A549 (cell line): Measurements from ENCODE around the gene KCTD18.

Source experiments
- POLR2A ChIP-seq: IDR thresholded peaks from 2 replicates; pipeline ENCODE4 v1.6.1; 2012; ENCODE audit warnings: mild to moderate bottlenecking, low read length
- RFX5 ChIP-seq: fragments of 450-650 bp; IDR thresholded peaks from 2 replicates; pipeline ENCODE4 v1.7.1; 2014; ENCODE audit warnings: antibody characterized with exemption, mild to moderate bottlenecking, moderate library complexity
- SREBF2 ChIP-seq: fragments of 450-650 bp; IDR thresholded peaks from 2 replicates; pipeline ENCODE4 v1.6.1; 2014; ENCODE audit warnings: mild to moderate bottlenecking, moderate library complexity
- TF ChIP-seq, protein P1 (sequence below): fragments of >200 bp; sonication (Bioruptor Twin); formaldehyde crosslinking; IDR thresholded peaks from 3 replicates; pipeline ENCODE4 v1.5.1; 2016

GRCh38 chr2:200483729-200484198, 26.1 kb downstream of the KCTD18 start:
- TF ChIP-seq RFX5 (no peak), SREBF2 (no peak), POLR2A (no peak)
- TF ChIP-seq, protein P1, sequence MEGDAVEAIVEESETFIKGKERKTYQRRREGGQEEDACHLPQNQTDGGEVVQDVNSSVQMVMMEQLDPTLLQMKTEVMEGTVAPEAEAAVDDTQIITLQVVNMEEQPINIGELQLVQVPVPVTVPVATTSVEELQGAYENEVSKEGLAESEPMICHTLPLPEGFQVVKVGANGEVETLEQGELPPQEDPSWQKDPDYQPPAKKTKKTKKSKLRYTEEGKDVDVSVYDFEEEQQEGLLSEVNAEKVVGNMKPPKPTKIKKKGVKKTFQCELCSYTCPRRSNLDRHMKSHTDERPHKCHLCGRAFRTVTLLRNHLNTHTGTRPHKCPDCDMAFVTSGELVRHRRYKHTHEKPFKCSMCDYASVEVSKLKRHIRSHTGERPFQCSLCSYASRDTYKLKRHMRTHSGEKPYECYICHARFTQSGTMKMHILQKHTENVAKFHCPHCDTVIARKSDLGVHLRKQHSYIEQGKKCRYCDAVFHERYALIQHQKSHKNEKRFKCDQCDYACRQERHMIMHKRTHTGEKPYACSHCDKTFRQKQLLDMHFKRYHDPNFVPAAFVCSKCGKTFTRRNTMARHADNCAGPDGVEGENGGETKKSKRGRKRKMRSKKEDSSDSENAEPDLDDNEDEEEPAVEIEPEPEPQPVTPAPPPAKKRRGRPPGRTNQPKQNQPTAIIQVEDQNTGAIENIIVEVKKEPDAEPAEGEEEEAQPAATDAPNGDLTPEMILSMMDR, result peak; percentile 67
